GM12892 (cell line): Measurements from ENCODE around the gene ALDH3B1.

ENCODE experiments used
- DNase-seq: peaks from one replicate; pipeline ENCODE4 v3.0.0; 2011; ENCODE audit not compliant: insufficient read length
- FAIRE-seq: peaks from 2 replicates; lab custom pipeline; 2011; peaks lifted over from hg19 to GRCh38; lab: Jason Lieb, UNC
- POLR2A ChIP-seq: IDR thresholded peaks from 2 replicates; pipeline ENCODE4 v1.6.1; 2011; ENCODE audit warnings: low read depth, low read length, control low read depth
- POLR2AphosphoS5 ChIP-seq: IDR thresholded peaks from 2 replicates; pipeline ENCODE4 v1.6.1; 2011; ENCODE audit warnings: low read depth, low read length, control low read depth
- TAF1 ChIP-seq: IDR thresholded peaks from 2 replicates; pipeline ENCODE4 v1.6.1; 2011; ENCODE audit warnings: low read depth, mild to moderate bottlenecking, control low read depth, low read length, borderline replicate concordance

The ALDH3B1 gene

GRCh38 chr11:68040957-68041591 is 30.9 kb downstream of the ALDH3B1 start:
- no peak for FAIRE-seq
- TF ChIP-seq POLR2A (no peak), TAF1 (no peak), POLR2AphosphoS5 (no peak)
- DNase-seq, result no peak

DNA sequence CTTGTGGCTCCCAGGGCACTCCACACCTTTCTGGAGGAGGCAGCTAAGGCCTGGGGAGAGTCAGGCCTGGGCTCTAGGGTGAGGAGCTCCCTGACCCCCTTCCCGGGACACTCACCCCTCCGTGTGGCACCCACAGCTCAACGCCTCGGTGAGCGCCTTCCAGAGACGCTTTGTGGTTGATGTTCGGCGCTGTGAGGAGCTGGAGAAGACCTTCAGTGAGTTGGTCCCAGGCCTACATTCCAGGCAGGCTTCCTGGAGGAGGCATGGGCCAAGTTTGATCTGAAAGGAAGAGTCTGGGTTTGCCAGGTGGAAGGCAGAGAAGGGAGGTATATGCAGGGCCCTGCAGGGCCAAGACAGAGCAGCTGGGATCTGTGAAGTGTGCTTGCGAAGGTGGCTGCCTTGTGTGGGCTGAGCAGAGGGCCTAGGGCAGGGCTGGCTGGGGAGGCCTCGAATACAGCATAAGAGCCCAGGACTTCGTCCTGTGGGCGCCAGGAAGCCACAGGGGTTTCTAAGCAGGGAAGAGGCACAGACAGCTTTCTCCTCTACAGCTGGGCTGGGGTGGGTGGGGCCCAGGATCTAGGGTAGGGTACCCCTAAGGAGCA is 31.6 kb downstream of the ALDH3B1 start:
- TF ChIP-seq POLR2AphosphoS5 (no peak), POLR2A (no peak), TAF1 (no peak)
- FAIRE-seq, result no peak
- DNase-seq, result no peak

GRCh38 chr11:68042219-68043028 is 32.3 kb downstream of the ALDH3B1 start:
- FAIRE-seq, result no peak
- no peak for DNase-seq
- no peak for TF ChIP-seq TAF1

DNA sequence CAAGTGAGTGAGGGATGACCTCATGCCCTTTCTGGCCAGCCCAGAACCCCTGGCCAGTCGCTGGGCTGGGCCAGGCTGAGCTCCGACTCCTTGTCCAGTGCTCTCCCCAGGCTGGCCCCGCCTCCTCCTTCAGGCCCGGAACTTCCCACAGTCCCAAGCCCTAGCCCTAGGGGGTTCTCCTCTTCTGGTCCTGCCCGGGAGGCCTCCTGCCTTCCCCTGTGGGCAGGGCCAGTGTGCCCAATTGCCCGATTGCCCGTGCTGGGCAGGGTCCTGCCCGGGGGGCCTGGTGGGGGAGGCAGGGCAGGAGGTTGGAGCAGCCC is 32.9 kb downstream of the ALDH3B1 start:
- TF ChIP-seq POLR2A (no peak), TAF1 (no peak), POLR2AphosphoS5 (no peak)
- no peak for FAIRE-seq
- DNase-seq, result no peak

GRCh38 chr11:68043349-68044144 is 33.4 kb downstream of the ALDH3B1 start:
- no peak for DNase-seq
- FAIRE-seq, result no peak

GRCh38 chr11:68044145-68044813 is 34.2 kb downstream of the ALDH3B1 start:
- TF ChIP-seq POLR2AphosphoS5, result no peak
- no peak for TF ChIP-seq TAF1
- no peak for TF ChIP-seq POLR2A
- FAIRE-seq (no peak), DNase-seq (no peak)

More at GRCh38 chr11:68043349-68044144, 33.4 kb downstream of the ALDH3B1 start:
- TF ChIP-seq POLR2AphosphoS5 (no peak), TAF1 (no peak), POLR2A (no peak)

DNA sequence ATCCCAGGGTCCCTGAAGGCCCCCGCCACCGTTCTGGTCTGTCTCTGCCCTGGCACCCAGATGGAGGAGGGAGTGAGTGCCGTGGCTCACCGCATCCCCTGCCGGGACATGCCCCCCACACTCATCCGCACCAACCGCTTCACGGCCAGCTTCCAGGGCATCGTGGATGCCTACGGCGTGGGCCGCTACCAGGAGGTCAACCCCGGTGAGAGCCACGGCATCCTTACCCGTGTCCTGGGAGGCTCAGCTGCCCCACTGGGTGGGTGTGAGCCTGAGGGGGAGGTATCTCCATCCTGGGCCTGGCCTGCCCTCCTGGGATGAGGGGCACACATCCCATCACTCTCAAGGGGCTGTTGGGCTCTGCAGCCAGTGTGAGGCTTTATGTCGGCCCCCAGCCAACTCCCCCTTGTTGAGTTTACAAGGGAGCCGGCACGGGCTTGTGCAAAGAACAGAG is 34.8 kb downstream of the ALDH3B1 start:
- no peak for DNase-seq
- no peak for TF ChIP-seq POLR2A
- FAIRE-seq, result no peak

- no peak for TF ChIP-seq POLR2AphosphoS5
- TF ChIP-seq TAF1, result no peak
- TF ChIP-seq POLR2A, result no peak
- no peak for DNase-seq
- FAIRE-seq, result no peak
These were observed 37.5 kb downstream of the ALDH3B1 start for GRCh38 chr11:68047437-68048290.

DNA sequence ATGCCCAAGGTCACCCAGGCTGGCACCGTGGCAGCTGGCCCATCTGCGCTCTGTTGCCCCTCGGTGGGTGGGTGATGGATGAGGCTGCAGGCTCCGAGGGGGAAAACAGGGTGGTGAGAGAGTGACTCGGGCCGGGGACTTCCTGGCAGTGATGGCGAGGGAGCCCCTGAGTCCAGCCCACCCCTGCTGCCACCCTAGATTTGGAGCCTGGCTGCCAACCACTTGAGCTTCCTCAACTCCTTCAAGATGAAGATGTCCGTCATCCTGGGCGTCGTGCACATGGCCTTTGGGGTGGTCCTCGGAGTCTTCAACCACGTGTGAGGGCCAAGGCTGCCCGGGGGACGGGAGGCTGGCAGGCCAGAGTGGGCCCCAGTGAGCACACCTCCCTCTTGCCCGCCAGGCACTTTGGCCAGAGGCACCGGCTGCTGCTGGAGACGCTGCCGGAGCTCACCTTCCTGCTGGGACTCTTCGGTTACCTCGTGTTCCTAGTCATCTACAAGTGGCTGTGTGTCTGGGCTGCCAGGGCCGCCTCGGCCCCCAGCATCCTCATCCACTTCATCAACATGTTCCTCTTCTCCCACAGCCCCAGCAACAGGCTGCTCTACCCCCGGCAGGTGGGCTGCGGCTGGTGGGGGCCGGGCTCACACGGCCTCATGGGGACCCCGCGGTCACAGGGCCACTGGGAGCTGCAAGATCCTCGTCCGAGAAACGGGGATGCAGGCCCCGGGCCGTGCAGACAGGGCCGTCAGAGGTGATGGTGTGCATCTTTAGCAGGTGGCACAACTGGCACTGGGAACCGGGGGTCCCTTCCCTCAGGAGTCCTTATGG is 38.8 kb downstream of the ALDH3B1 start:
- no peak for DNase-seq
- no peak for FAIRE-seq

More for the DNA sequence above, 38.8 kb downstream of the ALDH3B1 start:
- no peak for TF ChIP-seq TAF1
- TF ChIP-seq POLR2AphosphoS5, result no peak
- no peak for TF ChIP-seq POLR2A
